GM12875 (cell line): Measurements from ENCODE around the gene PGAP6.

Source experiments
- H3K4me3 ChIP-seq: one replicate; pipeline ENCODE4 v1.5.1; 2011; ENCODE audit warnings: low read depth, low read length, control low read depth
- CTCF ChIP-seq: IDR thresholded peaks from 2 replicates; pipeline ENCODE4 v1.5.1; 2011; ENCODE audit warnings: low read depth, mild to moderate bottlenecking, control low read depth, inconsistent platforms, low read length, moderate library complexity, borderline replicate concordance; ENCODE audit not compliant: insufficient read depth

Gene PGAP6

GRCh38 chr16:321532-321931 is 60.2 kb downstream of the PGAP6 start:
- H3K4me3 ChIP-seq = no peak overlapping the region
- TF ChIP-seq CTCF = no peak
